H9 (cell line): ENCODE measurements around the gene N4BP3. TPM values are rescaled to one million over a fixed set of nuclear protein-coding genes. Genes with fewer than 3 reads are reported as not detected.

Source experiments
- DNase-seq: peaks from one replicate; pipeline ENCODE4 v3.0.0-alpha.2; 2017
- H2AFZ ChIP-seq: one replicate; pipeline ENCODE4 v1.6.1; 2013; ENCODE audit warnings: mild to moderate bottlenecking, low read length, control low read depth, moderate library complexity
- H2AK5ac ChIP-seq: 2 replicates; pipeline ENCODE4 v1.6.1; 2013; ENCODE audit warnings: low read length, control low read depth, mixed read lengths; ENCODE audit not compliant: insufficient read length
- H2BK120ac ChIP-seq: one replicate; pipeline ENCODE4 v1.6.1; 2013; ENCODE audit warnings: low read depth, mild to moderate bottlenecking, low read length, control low read depth, inconsistent platforms; ENCODE audit not compliant: poor library complexity, severe bottlenecking
- H2BK12ac ChIP-seq: 2 replicates; pipeline ENCODE4 v1.6.1; 2013; ENCODE audit warnings: low read length, control low read depth, mixed read lengths, low read depth; ENCODE audit not compliant: insufficient read length
- H2BK15ac ChIP-seq: 2 replicates; pipeline ENCODE4 v1.6.1; 2013; ENCODE audit warnings: low read depth, low read length, control low read depth
- H2BK20ac ChIP-seq: one replicate; pipeline ENCODE4 v1.6.1; 2013; ENCODE audit warnings: low read depth, mild to moderate bottlenecking, low read length, control low read depth, inconsistent platforms; ENCODE audit not compliant: poor library complexity, severe bottlenecking
- H2BK5ac ChIP-seq: 2 replicates; pipeline ENCODE4 v1.6.1; 2013; ENCODE audit warnings: low read length, control low read depth, mixed read lengths; ENCODE audit not compliant: insufficient read length
- H3K14ac ChIP-seq: 2 replicates; pipeline ENCODE4 v1.6.1; 2013; ENCODE audit warnings: low read length, control low read depth; ENCODE audit not compliant: insufficient read depth
- H3K18ac ChIP-seq: 2 replicates; pipeline ENCODE4 v1.6.1; 2013; ENCODE audit warnings: low read depth, mild to moderate bottlenecking, mixed read lengths, low read length, control low read depth; ENCODE audit not compliant: insufficient read length
- H3K23ac ChIP-seq: 2 replicates; pipeline ENCODE4 v1.6.1; 2013; ENCODE audit warnings: low read length, control low read depth, mixed read lengths, low read depth; ENCODE audit not compliant: insufficient read length
- H3K23me2 ChIP-seq: 2 replicates; pipeline ENCODE4 v1.6.1; 2013; ENCODE audit warnings: low read depth, mild to moderate bottlenecking, mixed read lengths, low read length, control low read depth; ENCODE audit not compliant: insufficient read length, poor library complexity, severe bottlenecking
- H3K27ac ChIP-seq: 2 replicates; pipeline ENCODE4 v1.5.1; 2013; ENCODE audit warnings: low read length, control low read depth, mixed read lengths, low read depth; ENCODE audit not compliant: insufficient read length
- H3K27me3 ChIP-seq: 2 replicates; pipeline ENCODE4 v1.6.1; 2013; ENCODE audit warnings: low read length, control low read depth, inconsistent platforms; ENCODE audit not compliant: insufficient read depth
- H3K4ac ChIP-seq: 2 replicates; pipeline ENCODE4 v1.6.1; 2013; ENCODE audit warnings: low read depth, mild to moderate bottlenecking, control low read depth, inconsistent platforms, low read length, moderate library complexity
- H3K4me1 ChIP-seq: 2 replicates; pipeline ENCODE4 v1.6.1; 2013; ENCODE audit warnings: low read length, control low read depth, inconsistent platforms; ENCODE audit not compliant: insufficient read depth
- H3K4me2 ChIP-seq: 2 replicates; pipeline ENCODE4 v1.6.1; 2013; ENCODE audit warnings: low read length, control low read depth, mixed read lengths; ENCODE audit not compliant: insufficient read length, insufficient read depth
- H3K56ac ChIP-seq: 2 replicates; pipeline ENCODE4 v1.6.1; 2013; ENCODE audit warnings: low read depth, mild to moderate bottlenecking, mixed read lengths, low read length, control low read depth; ENCODE audit not compliant: insufficient read length
- H3K79me1 ChIP-seq: 2 replicates; pipeline ENCODE4 v1.6.1; 2013; ENCODE audit warnings: low read depth, mild to moderate bottlenecking, moderate library complexity, low read length, control low read depth, inconsistent platforms; ENCODE audit not compliant: insufficient read depth, poor library complexity, severe bottlenecking
- H3K79me2 ChIP-seq: 2 replicates; pipeline ENCODE4 v1.6.1; 2013; ENCODE audit warnings: low read length, control low read depth, inconsistent platforms; ENCODE audit not compliant: insufficient read depth
- H3K9ac ChIP-seq: 2 replicates; pipeline ENCODE4 v1.6.1; 2013; ENCODE audit warnings: low read length, control low read depth, mixed read lengths; ENCODE audit not compliant: insufficient read length; ENCODE audit errors: extremely low read depth
- H3K9me3 ChIP-seq: one replicate; pipeline ENCODE4 v1.6.1; 2013; ENCODE audit warnings: low read depth, low read length, inconsistent platforms; ENCODE audit not compliant: control insufficient read depth
- H3T11ph ChIP-seq: one replicate; pipeline ENCODE4 v1.6.1; 2013; ENCODE audit warnings: mild to moderate bottlenecking, low read length, control low read depth, inconsistent platforms
- H4K20me1 ChIP-seq: one replicate; pipeline ENCODE4 v1.6.1; 2013; ENCODE audit not compliant: control insufficient read depth, insufficient read length, insufficient read depth
- H4K5ac ChIP-seq: 2 replicates; pipeline ENCODE4 v1.6.1; 2013; ENCODE audit warnings: low read depth, mild to moderate bottlenecking, mixed read lengths, low read length, control low read depth; ENCODE audit not compliant: insufficient read length
- H4K8ac ChIP-seq: replicated peaks from 2 replicates; pipeline ENCODE4 v1.6.1; 2013; ENCODE audit warnings: low read length, control low read depth, mixed read lengths, low read depth; ENCODE audit not compliant: insufficient read length
- H4K91ac ChIP-seq: 2 replicates; pipeline ENCODE4 v1.6.1; 2013; ENCODE audit warnings: low read depth, mild to moderate bottlenecking, moderate library complexity, mixed read lengths, low read length, control low read depth; ENCODE audit not compliant: insufficient read length
- H3K27ac Mint-ChIP-seq, 3 experiments: 2 replicates in 2 of 3; 3 replicates in 1 of 3; pipeline ENCODE4 v1.8.0; 2020 to 2021; ENCODE audit warnings: mixed read lengths in 3 of 3, mild to moderate bottlenecking in 1 of 3, moderate library complexity in 1 of 3
- H3K27me3 Mint-ChIP-seq: 2 replicates; pipeline ENCODE4 v1.8.0; 2021; ENCODE audit warnings: low read depth, mild to moderate bottlenecking, moderate library complexity, mixed read lengths
- H3K36me3 Mint-ChIP-seq, 3 experiments: 2 replicates in 2 of 3; 3 replicates in 1 of 3; pipeline ENCODE4 v1.8.0; 2020 to 2021; ENCODE audit warnings: low read depth in 3 of 3, mixed read lengths in 3 of 3; ENCODE audit not compliant: insufficient read depth in 1 of 3
- H3K4me1 Mint-ChIP-seq, 2 experiments: 2 replicates each; pipeline ENCODE4 v1.8.0; 2020; ENCODE audit warnings: mixed read lengths in 2 of 2
- H3K4me3 Mint-ChIP-seq, 2 experiments: 2 replicates in 1 of 2; 3 replicates in 1 of 2; pipeline ENCODE4 v1.8.0; 2020 to 2021; ENCODE audit warnings: mild to moderate bottlenecking in 2 of 2, mixed read lengths in 2 of 2, moderate library complexity in 1 of 2
- H3K9me3 Mint-ChIP-seq, 2 experiments: 2 replicates in 1 of 2; 3 replicates in 1 of 2; pipeline ENCODE4 v1.8.0; 2020; ENCODE audit warnings: mild to moderate bottlenecking in 2 of 2, mixed read lengths in 2 of 2, moderate library complexity in 1 of 2
- WGBS: extraction: QIAGEN DNeasy Blood & Tissue Kit; methylation state at CpG from one replicate; pipeline ENCODE4 v1.1.7; 2013; ENCODE audit warnings: missing lambda C conversion rate, low lambda C conversion rate, mixed read lengths; ENCODE audit not compliant: insufficient read length; ENCODE audit errors: extremely low coverage; 5-methylcytosine and 5-hydroxymethylcytosine counted together
- total RNA-seq: library from RNA; stranded (reverse); gene quantifications from 2 replicates; pipeline ENCODE4 v1.2.1, GENCODE V29; 2021
- TF ChIP-seq, protein P1 (sequence below): fragments of 200-600 bp; sonication (generic); conservative IDR thresholded peaks from 3 replicates; pipeline ENCODE4 v1.8.0; 2021; ENCODE audit warnings: antibody characterized with exemption, mild to moderate bottlenecking

The N4BP3 gene
- total RNA-seq, 1 experiment from 2014 or later = 32.1 TPM

- TF ChIP-seq, protein P1, sequence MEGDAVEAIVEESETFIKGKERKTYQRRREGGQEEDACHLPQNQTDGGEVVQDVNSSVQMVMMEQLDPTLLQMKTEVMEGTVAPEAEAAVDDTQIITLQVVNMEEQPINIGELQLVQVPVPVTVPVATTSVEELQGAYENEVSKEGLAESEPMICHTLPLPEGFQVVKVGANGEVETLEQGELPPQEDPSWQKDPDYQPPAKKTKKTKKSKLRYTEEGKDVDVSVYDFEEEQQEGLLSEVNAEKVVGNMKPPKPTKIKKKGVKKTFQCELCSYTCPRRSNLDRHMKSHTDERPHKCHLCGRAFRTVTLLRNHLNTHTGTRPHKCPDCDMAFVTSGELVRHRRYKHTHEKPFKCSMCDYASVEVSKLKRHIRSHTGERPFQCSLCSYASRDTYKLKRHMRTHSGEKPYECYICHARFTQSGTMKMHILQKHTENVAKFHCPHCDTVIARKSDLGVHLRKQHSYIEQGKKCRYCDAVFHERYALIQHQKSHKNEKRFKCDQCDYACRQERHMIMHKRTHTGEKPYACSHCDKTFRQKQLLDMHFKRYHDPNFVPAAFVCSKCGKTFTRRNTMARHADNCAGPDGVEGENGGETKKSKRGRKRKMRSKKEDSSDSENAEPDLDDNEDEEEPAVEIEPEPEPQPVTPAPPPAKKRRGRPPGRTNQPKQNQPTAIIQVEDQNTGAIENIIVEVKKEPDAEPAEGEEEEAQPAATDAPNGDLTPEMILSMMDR = no peak
- Mint-ChIP-seq H3K27me3 (peaks cover 2% of the 10 kb centered on the region; the same call in 1 of the 2 replicates), H3K9me3 (no peaks in the 10 kb centered on the region), H3K4me3 (peak overlapping the region in 1 of 2 experiments; percentile 11; a peak in 1 of 5 replicates), H3K4me1 (peaks cover 2 to 5% of the 10 kb centered on the region in 2 experiments; a peak in 3 of 4 replicates), H3K27ac (peak overlapping the region in 1 of 3 experiments; percentile 42; a peak in 1 of 7 replicates), H3K36me3 (peaks cover 61 to 93% (median 88%) of the 10 kb centered on the region in 3 experiments; a peak in 6 of 7 replicates)
- Histone ChIP-seq H4K20me1 (peaks cover 2% of the 10 kb centered on the region), H3T11ph (no peak overlapping the region), H3K14ac (no peak overlapping the region), H3K56ac (no peak overlapping the region), H3K79me1 (no peaks in the 10 kb centered on the region), H3K23ac (no peak overlapping the region), H3K27me3 (no peaks in the 10 kb centered on the region), H3K4me1 (no peaks in the 10 kb centered on the region; the same call in 1 of the 2 replicates), H4K91ac (no peak overlapping the region), H2BK120ac (no peak overlapping the region), H2AK5ac (no peak overlapping the region), H3K18ac (no peak overlapping the region), H3K9ac (no peak overlapping the region), H2BK20ac (no peak overlapping the region), H2AFZ (no peak overlapping the region), H3K4me2 (no peak overlapping the region), H4K8ac (no peak overlapping the region), H3K27ac (no peak overlapping the region), H3K9me3 (no peaks in the 10 kb centered on the region), H3K23me2 (no peaks in the 10 kb centered on the region), H4K5ac (no peak overlapping the region), H3K4ac (no peak overlapping the region), H2BK15ac (no peak overlapping the region), H2BK12ac (no peak overlapping the region), H3K79me2 (no peaks in the 10 kb centered on the region), H2BK5ac (no peak overlapping the region)
- no CpG with 5 or more reads among the region's 15 CpGs for WGBS
- no peak for DNase-seq
These were observed 34.1 kb downstream of the N4BP3 start for GRCh38 chr5:178147406-178147805.
